HG02938 (cell line): ENCODE data around the gene ANO8.

Source experiments
- ATAC-seq: cut with Tn5 transposase; IDR thresholded peaks from one replicate; pipeline ENCODE4 v1.9.1; 2021; ENCODE audit warnings: mild to moderate bottlenecking, moderate library complexity; ENCODE audit not compliant: unreplicated experiment

The ANO8 gene

GRCh38 chr19:17328517-17329365 lies 5.9 kb downstream of the ANO8 start:
- no peak for ATAC-seq

DNA sequence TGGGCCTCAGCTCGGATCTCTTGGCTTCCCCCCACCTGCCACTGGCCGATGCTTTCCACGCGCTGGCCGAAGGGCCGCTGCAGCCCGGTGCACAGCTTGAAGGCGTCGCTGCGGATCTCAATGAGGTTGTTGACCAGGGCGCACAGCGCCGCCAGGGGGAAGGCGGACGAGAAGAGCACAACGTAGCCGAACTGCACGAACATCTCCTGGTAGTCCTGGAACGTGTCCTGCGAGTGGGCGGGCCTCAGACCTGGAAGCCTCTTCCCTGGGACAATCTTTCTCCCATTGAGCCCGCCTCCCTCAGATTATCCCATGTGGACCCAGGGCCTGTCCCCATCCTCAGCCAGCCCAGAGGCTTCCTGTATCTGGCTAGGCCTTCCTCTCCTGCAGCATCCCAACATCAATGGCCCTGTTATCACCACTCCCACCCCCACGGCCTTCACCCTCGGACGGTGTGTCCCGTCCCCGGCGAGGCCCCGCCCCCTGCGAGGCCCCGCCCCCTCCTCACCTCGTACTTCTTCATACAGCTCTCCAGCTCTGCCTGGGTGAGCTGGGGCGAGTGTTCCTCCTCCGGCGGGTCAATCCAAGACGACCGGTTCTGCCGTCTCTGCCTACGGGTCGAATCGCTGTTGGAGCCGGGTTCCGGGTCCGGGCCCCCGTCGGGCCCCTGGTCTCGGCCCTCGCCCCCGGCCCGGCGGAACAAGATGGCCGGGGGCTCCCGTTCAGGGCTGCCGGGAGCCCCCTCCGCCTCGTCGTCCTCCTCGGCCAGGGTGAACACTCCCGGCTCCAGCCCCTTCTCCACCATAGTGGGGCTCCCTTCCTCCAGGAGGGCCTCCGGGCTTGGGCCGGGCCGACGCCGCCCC lies 6.8 kb downstream of the ANO8 start:
- ATAC-seq = no peak

- no peak for ATAC-seq
Observed at GRCh38 chr19:17327068-17327653, 7.5 kb downstream of the ANO8 start.

DNA sequence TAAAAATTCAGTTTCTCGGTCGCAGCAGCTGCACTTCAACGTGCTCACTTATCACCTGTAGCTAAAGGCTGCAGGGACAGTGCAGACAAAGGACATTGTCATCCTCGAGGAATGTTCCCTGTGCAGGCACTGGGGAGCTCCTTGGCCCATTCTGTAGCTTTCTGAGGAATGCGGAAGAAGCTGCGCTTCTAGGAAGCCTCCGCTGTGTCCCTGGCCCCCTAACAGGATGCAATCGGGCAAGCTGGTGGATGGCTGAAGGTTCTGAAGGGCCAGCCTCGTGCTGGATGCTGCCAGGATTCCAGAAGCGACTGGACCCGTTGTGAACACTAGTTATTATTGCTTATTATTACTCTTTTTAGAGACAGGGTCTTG lies 8.1 kb downstream of the ANO8 start:
- ATAC-seq = no peak

GRCh38 chr19:17325881-17326594 lies 8.6 kb downstream of the ANO8 start:
- no peak for ATAC-seq

DNA sequence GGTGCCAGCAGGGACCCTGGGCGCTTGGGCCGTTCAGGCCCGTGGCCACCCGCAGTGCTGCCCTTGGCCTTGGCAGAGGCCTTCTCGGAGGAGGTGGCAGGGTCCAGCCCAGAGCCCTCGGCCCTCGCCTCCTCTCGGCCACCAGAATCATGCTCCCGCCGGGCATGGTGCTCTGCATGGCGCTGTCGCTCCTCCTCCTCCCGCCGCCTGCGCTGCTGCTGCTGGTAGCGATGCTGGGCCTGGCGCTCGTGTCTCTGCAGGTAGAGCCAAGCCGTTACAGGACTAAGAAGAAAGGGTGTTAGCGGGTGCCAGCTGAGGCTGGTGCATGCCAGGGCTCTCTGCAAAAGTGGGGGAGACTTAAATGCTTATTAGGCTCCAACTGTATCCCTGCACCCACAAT lies 9.5 kb downstream of the ANO8 start:
- no peak for ATAC-seq

DNA sequence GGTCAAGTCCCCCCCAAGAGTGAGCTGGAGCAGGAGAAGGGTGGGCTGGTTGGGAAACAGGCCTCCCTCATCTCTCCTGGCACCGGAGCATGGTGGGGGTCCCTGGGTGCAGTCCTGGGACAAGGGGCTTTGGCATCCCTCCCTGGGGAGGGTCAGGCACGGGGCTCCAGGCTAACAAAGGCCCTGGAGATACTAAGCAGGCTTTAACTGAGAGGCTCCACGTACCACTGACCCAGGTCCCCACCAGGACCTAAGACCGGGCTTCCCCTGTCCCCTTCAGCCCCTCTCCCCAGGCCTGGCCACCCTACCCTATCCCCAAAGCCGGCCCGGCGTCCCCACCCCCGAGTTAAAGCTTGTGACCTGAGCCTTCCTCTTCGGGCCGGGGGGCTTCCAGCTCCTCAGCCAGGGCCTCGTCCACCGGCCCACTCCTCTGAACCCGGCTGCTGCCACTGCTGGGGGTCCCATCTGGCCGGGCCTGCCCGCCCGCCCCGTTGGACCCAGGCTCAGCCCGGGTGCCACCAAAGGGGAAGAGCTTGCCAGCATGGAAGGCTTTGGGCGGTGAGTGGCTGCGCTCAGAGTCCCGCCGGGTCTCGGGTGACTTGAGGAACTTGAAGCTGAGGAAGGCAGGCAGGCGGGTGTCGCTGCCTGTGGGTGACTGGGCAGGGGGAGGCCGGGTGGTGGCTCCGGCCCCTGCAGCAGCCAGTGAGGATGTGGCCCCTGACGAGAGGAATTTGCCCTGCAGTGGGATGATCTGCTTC lies 10.1 kb downstream of the ANO8 start:
- ATAC-seq = no peak

GRCh38 chr19:17323964-17324332 lies 10.7 kb downstream of the ANO8 start:
- ATAC-seq = no peak

GRCh38 chr19:17323300-17323963 lies 11.2 kb downstream of the ANO8 start:
- no peak for ATAC-seq

DNA sequence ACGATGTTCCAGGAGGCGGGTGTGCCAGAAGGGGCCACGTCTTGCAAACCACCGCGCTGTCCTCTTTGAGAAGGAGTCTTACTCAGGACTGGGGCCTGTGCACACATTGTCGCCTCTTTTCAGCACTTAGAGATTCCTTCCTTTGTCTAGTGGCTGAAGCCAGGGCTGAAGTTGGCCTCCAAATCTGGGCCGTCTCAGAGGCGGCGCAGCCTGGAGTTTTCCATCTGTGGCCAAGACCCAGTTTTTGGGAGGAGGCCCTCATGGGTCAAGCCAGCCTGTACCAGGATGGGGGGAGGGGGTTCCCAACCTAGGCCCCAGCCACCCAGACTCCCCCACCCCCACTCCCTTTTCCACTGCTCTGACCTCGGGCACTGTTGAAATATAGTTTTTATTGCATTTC lies 11.8 kb downstream of the ANO8 start:
- ATAC-seq = no peak

DNA sequence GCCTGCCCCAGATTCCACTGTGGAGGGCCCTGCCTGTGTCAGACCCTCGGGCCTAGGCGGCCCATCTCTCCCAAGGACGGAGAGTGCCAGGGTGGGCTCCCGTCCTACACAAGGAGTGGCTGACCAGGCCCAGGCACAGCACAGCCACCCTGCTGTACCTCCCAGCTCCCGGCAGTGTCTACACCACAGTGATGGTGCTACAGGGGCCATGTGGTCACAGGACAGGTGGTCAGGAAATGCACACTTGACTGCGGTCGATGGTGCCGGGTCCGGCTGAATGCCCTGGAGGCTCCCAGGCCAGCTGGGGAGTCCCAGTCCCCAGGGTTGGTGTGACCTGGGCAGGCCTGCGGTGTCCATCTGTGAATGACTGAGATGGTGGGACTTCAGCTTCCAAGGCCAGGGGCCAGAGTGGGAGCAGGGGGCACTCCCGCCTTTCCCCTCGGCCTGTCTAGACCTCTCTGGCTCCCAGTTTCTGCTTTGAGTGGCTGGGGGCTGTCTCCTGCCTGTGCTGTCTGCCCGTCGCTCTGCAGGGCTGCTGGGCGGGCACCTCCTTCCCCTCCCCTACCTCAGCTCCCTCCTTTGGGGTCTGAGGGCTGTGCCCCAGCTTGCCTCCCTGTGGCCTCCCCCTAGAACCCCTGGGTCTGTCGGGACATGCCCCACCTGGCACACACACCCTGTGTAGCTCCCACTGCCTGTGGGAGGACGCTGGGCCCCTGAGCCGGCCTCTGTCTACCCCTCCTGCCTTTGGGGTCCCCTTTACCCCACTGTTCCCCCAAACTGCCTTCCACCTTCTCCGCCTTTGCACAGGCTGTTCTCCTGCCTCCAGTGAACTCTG lies 12.8 kb downstream of the ANO8 start:
- ATAC-seq = no peak

DNA sequence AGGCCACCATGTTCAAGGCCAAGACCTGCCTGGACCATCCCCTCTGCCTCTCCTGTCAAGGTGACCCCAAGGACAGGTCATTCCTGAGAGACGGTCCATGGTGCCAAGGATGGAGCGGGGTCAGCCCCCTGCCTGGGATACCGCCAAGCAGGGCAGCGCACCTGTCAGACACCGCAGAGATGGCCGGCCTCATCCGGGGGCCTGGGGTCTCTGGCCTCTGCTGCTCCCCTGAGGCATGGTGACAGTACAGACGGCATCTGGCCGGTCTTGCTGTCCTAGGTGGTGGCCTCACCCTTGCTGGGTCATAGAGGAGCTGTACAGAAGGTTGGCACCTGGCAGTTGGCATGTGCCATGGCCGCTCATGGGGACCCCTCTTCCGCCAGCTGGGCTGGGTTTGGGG lies 14.2 kb downstream of the ANO8 start:
- ATAC-seq = no peak

DNA sequence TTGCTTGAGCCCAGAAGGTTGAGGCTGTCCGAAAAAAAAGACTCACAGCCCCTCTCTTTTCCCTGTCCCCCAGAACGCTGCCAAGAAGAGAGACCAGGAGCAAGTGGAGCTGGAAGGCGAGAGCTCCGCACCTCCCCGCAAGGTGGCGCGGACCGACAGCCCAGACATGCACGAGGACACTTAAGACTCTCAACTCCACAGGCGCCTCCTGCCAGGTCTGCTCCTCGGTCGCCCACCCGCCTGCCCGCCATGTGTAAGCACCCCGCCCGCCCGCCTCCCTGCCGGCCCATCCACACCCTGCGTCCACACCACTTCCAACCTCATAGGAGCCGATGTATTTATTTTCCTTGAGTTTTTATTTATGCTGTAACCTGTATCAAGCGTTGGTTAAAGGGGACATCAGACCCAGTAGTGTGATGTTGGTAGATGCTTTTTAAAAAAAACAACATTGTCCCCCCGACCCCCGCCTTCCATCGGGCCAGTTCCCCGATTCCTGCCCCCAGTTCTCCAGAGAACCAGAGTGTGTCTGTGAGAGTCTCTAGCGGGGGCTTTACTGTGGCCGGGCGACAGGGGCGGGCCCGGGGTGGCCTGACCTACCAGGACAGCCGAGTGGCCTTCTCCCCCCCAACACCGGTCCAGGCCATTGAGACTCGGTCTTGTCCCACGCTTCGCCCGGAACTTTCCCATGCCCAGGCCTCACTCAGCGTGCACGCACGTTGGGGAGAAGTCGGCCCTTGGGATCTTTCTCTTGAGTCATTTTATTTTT lies 15.0 kb downstream of the ANO8 start:
- ATAC-seq = no peak

GRCh38 chr19:17318966-17319365 lies 15.7 kb downstream of the ANO8 start:
- ATAC-seq = no peak

- ATAC-seq = no peak
Observed at GRCh38 chr19:17314007-17314593, 20.6 kb downstream of the ANO8 start.

DNA sequence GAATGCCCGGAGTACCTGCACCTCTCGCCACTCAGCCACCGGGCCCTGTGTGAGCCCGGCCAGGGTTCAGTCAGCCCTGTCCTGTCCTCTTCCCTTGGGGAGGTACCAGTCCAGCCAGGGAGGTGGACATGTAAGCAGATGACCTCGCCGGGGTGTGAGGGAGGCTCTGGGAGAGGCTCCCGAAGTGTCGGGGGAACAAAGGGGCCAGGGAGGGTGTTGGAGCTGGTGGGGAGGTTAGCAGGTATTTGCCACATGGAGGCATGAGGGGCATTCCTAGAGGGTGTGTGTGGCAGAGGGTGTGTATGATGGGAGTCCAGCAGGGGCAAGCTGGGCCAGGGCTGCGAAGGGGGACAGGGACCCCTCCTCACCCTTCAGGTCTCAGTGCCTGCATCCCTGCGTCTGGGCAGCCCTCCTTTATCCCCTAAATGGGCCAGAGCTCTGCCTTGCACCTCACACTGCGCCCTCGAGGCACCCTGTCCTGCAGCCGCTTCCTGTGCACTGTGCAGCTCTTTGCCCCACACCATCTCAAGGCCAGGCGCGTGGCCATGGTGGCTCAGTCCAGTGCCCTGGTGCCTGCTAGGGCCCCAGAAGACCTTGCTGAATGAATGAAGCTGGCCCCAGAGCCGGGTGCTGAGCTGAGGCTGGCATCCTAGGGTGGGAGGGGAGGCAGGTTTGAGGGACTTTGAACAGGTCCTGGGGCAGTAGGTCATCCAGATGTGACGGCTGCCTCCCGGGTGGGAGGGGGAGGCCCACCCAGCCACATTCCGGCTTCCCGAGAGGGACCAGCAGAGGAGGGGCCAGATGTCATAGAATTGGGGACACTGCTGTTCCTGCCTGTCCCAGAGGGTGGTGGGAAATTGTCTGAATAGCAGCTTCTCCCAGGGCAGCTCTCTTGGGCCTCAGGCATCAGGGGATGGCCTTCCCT lies 22.2 kb downstream of the ANO8 start:
- ATAC-seq = no peak
